H1 (cell line): Measurements from ENCODE around the gene PLN. TPM values are rescaled to one million over a fixed set of nuclear protein-coding genes. Genes with fewer than 3 reads are reported as not detected.

Experiments
- CTCF ChIA-PET: fragments of 300-600 bp; sonication (Branson Sonifier 250); formaldehyde crosslinking; loops from one replicate; lab custom pipeline; 2021; ENCODE audit not compliant: partially characterized antibody; lab: Charles Lee
- POLR2A ChIA-PET: fragments of 300-600 bp; sonication (Branson Sonifier 250); formaldehyde crosslinking; loops from one replicate; lab custom pipeline; 2021; ENCODE audit warnings: inconsistent platforms; ENCODE audit not compliant: partially characterized antibody; lab: Charles Lee
- DNase-seq, 2 experiments: peaks; one replicate each; pipeline versions ENCODE4 v3.0.0 to v3.0.0-alpha.2; 2010 to 2022; ENCODE audit warnings: low spot score in 2 of 2, low read depth in 1 of 2, mixed read lengths in 1 of 2
- FAIRE-seq: peaks from 2 replicates; lab custom pipeline; 2011; peaks lifted over from hg19 to GRCh38; lab: Jason Lieb, UNC
- H2AFZ ChIP-seq: 2 replicates; pipeline ENCODE4 v1.8.1; 2012; ENCODE audit warnings: low read length, inconsistent platforms
- H2AK5ac ChIP-seq: 2 replicates; pipeline ENCODE4 v1.6.1; 2013; ENCODE audit warnings: low read depth, low read length
- H2BK120ac ChIP-seq: replicated peaks from 2 replicates; pipeline ENCODE3; 2013; ENCODE audit warnings: low read depth, low read length, inconsistent platforms
- H2BK12ac ChIP-seq: 2 replicates; pipeline ENCODE4 v1.6.1; 2013; ENCODE audit warnings: low read depth, low read length
- H2BK15ac ChIP-seq: 2 replicates; pipeline ENCODE4 v1.6.1; 2013; ENCODE audit warnings: low read length
- H2BK20ac ChIP-seq: 2 replicates; pipeline ENCODE4 v1.6.1; 2013; ENCODE audit warnings: low read length
- H2BK5ac ChIP-seq: 2 replicates; pipeline ENCODE4 v1.6.1; 2013; ENCODE audit warnings: low read depth, low read length
- H3K14ac ChIP-seq: 2 replicates; pipeline ENCODE4 v1.6.1; 2013; ENCODE audit warnings: inconsistent platforms; ENCODE audit not compliant: insufficient read length
- H3K18ac ChIP-seq: 2 replicates; pipeline ENCODE4 v1.6.1; 2013; ENCODE audit warnings: low read length; ENCODE audit errors: extremely low read depth
- H3K23ac ChIP-seq: 2 replicates; pipeline ENCODE4 v1.6.1; 2013; ENCODE audit warnings: inconsistent platforms; ENCODE audit not compliant: insufficient read length
- H3K23me2 ChIP-seq: 2 replicates; pipeline ENCODE4 v1.6.1; 2013; ENCODE audit warnings: low read depth, low read length
- H3K27ac ChIP-seq: 2 replicates; pipeline ENCODE4 v1.6.1; 2011; ENCODE audit warnings: low read depth, low read length, inconsistent platforms
- H3K27me3 ChIP-seq, 4 experiments: replicated peaks in 1 of 4; 1 replicate in 1 of 4; 2 replicates in 3 of 4; pipeline versions ENCODE4 v1.6.1 to v1.8.1; 2011 to 2013; ENCODE audit warnings: low read length in 3 of 4, mild to moderate bottlenecking in 3 of 4, inconsistent platforms in 2 of 4, mixed read lengths in 2 of 4, moderate library complexity in 1 of 4; ENCODE audit not compliant: control insufficient read depth in 3 of 4, insufficient read depth in 3 of 4; ENCODE audit errors: extremely low read depth in 1 of 4
- H3K36me3 ChIP-seq, 4 experiments: 2 replicates each; pipeline versions ENCODE4 v1.6.1 to v1.8.1; 2011 to 2013; ENCODE audit warnings: mild to moderate bottlenecking in 4 of 4, low read length in 3 of 4, moderate library complexity in 2 of 4, control low read depth in 1 of 4, inconsistent platforms in 1 of 4; ENCODE audit not compliant: insufficient read depth in 4 of 4, control insufficient read depth in 2 of 4
- H3K4ac ChIP-seq: replicated peaks from 2 replicates; pipeline ENCODE3; 2013; ENCODE audit warnings: low read length, low read depth, mixed read lengths, inconsistent platforms; ENCODE audit not compliant: insufficient read length
- H3K4me1 ChIP-seq, 4 experiments: replicated peaks in 1 of 4; 1 replicate in 1 of 4; 2 replicates in 3 of 4; pipeline versions ENCODE4 v1.6.1 to v1.8.1; 2011 to 2013; ENCODE audit warnings: low read length in 3 of 4, inconsistent platforms in 2 of 4, mixed read lengths in 1 of 4; ENCODE audit not compliant: insufficient read depth in 4 of 4, control insufficient read depth in 3 of 4
- H3K4me2 ChIP-seq, 2 experiments: 2 replicates each; pipeline versions ENCODE4 v1.6.1 to v1.8.1; 2011 to 2013; ENCODE audit warnings: low read depth in 2 of 2, low read length in 2 of 2, control low read depth in 1 of 2, inconsistent platforms in 1 of 2, mild to moderate bottlenecking in 1 of 2; ENCODE audit not compliant: insufficient read depth in 1 of 2
- H3K4me3 ChIP-seq, 4 experiments: fragments of 200-600, 300-600 bp in 1 of 4; sonication (generic), shearing (Covaris generic), sonication (Bioruptor Twin) in 1 of 4; 2 replicates each; pipeline versions ENCODE4 v1.5.1 to v1.8.1; 2011 to 2016; ENCODE audit warnings: low read length in 4 of 4, low read depth in 3 of 4, control low read depth in 2 of 4, inconsistent platforms in 2 of 4, mild to moderate bottlenecking in 2 of 4, mixed read lengths in 1 of 4, moderate library complexity in 1 of 4; ENCODE audit not compliant: insufficient read depth in 2 of 4; ENCODE audit errors: extremely low read depth in 1 of 4
- H3K56ac ChIP-seq: replicated peaks from 2 replicates; pipeline ENCODE3; 2013; ENCODE audit warnings: low read depth, mild to moderate bottlenecking, mixed read lengths, low read length, inconsistent platforms; ENCODE audit not compliant: insufficient read length
- H3K79me1 ChIP-seq: 2 replicates; pipeline ENCODE4 v1.6.1; 2013; ENCODE audit warnings: low read depth, low read length, control low read depth
- H3K79me2 ChIP-seq, 2 experiments: 2 replicates each; pipeline versions ENCODE4 v1.6.1 to v1.8.1; 2012 to 2013; ENCODE audit warnings: low read length in 2 of 2, mild to moderate bottlenecking in 2 of 2, inconsistent platforms in 1 of 2; ENCODE audit not compliant: insufficient read depth in 2 of 2, control insufficient read depth in 1 of 2
- H3K9ac ChIP-seq, 4 experiments: replicated peaks in 1 of 4; 1 replicate in 1 of 4; 2 replicates in 3 of 4; pipeline versions ENCODE4 v1.6.1 to v1.8.1; 2011 to 2013; ENCODE audit warnings: low read depth in 3 of 4, low read length in 3 of 4, control low read depth in 2 of 4, mild to moderate bottlenecking in 2 of 4, moderate library complexity in 2 of 4, inconsistent platforms in 1 of 4; ENCODE audit errors: extremely low read depth in 1 of 4
- H3K9me3 ChIP-seq, 2 experiments: 2 replicates each; pipeline versions ENCODE4 v1.6.1 to v1.8.1; 2012 to 2013; ENCODE audit warnings: mild to moderate bottlenecking in 2 of 2, moderate library complexity in 2 of 2, control low read depth in 1 of 2, inconsistent platforms in 1 of 2, low read depth in 1 of 2, low read length in 1 of 2, mixed read lengths in 1 of 2; ENCODE audit not compliant: insufficient read depth in 2 of 2
- H4K20me1 ChIP-seq, 2 experiments: replicated peaks in 1 of 2; 2 replicates each; pipeline versions ENCODE3 to v1.8.1; 2011 to 2013; ENCODE audit warnings: inconsistent platforms in 2 of 2, low read length in 2 of 2, mild to moderate bottlenecking in 1 of 2; ENCODE audit not compliant: insufficient read depth in 2 of 2, control insufficient read depth in 1 of 2
- H4K5ac ChIP-seq: 2 replicates; pipeline ENCODE4 v1.6.1; 2013; ENCODE audit warnings: low read length, low read depth, mixed read lengths, inconsistent platforms; ENCODE audit not compliant: insufficient read length
- H4K8ac ChIP-seq: 2 replicates; pipeline ENCODE4 v1.8.0; 2013; ENCODE audit warnings: mild to moderate bottlenecking, moderate library complexity, low read length, inconsistent platforms; ENCODE audit not compliant: insufficient read depth; ENCODE audit errors: extremely low read depth
- H4K91ac ChIP-seq: replicated peaks from 2 replicates; pipeline ENCODE3; 2013; ENCODE audit warnings: low read length, mixed read lengths, inconsistent platforms; ENCODE audit not compliant: insufficient read length
- CEBPB ChIP-seq: IDR thresholded peaks from 2 replicates; pipeline ENCODE4 v1.6.1; 2012; ENCODE audit warnings: low read depth, low read length
- RBBP5 ChIP-seq: IDR thresholded peaks from 2 replicates; pipeline ENCODE4 v1.7.1; 2012; ENCODE audit warnings: low read depth, mild to moderate bottlenecking, inconsistent platforms, low read length, moderate library complexity, borderline replicate concordance
- TEAD4 ChIP-seq: IDR thresholded peaks from 2 replicates; pipeline ENCODE4 v1.6.1; 2012; ENCODE audit warnings: low read depth, low read length, inconsistent platforms, mixed read lengths
- WGBS, 2 experiments: shearing (Covaris generic) in 1 of 2; methylation state at CpG; one replicate each; pipeline versions ENCODE4 v1.1.6 to v1.1.7; 2013 to 2015; ENCODE audit warnings: low lambda C conversion rate in 2 of 2, mixed read lengths in 2 of 2, inconsistent platforms in 1 of 2, low coverage in 1 of 2, missing lambda C conversion rate in 1 of 2; ENCODE audit not compliant: insufficient replicate concordance in 2 of 2, insufficient coverage in 1 of 2, insufficient read length in 1 of 2; ENCODE audit errors: extremely low coverage in 1 of 2, missing lambda C conversion rate in 1 of 2; 5-methylcytosine and 5-hydroxymethylcytosine counted together
- polyA plus RNA-seq, 7 experiments: library from polyadenylated mRNA; depleted of rRNA in 3 of 7; stranded (reverse) in 5 of 7; unstranded in 2 of 7; fragments of >200 nt in 5 of 7; fragments of 200-250 nt in 2 of 7; gene quantifications; 1 replicate in 5 of 7; 2 replicates in 1 of 7; 4 replicates in 1 of 7; pipeline versions ENCODE4 v1.2.1 to v1.2.3, GENCODE V29; 2011 to 2013; ENCODE audit warnings: missing spikeins in 2 of 7, mixed read lengths in 2 of 7
- total RNA-seq: library from RNA; stranded (reverse); fragmentation: NEBNext Ultra II Directional; extraction: Animal tissue kit (Norgen Biotek cat#: 25700); gene quantifications from 2 replicates; pipeline ENCODE4 v1.2.1, GENCODE V29; 2021

Gene PLN
- total and polyA plus RNA-seq, 2 of the 8 experiments (the other 6 are each of a cell fraction or from before 2014, with no cell fraction given), result not detected

GRCh38 chr6:118501765-118502164 lies 46.3 kb upstream of the PLN start:
- POLR2A ChIA-PET, result no interaction called here
- DNase-seq (no peak), FAIRE-seq (no peak)
- Histone ChIP-seq H3K14ac (no peak overlapping the region), H3K9me3 (peaks cover 4 to 5% of the 10 kb centered on the region in 2 experiments; a peak in 2 of 4 replicates), H2BK12ac (no peak overlapping the region), H2BK5ac (no peak overlapping the region), H3K79me1 (peaks cover 2% of the 10 kb centered on the region), H4K20me1 (no peaks in the 10 kb centered on the region), H2BK120ac (no peak overlapping the region), H3K56ac (no peak overlapping the region), H2BK15ac (no peak overlapping the region), H3K27ac (no peak overlapping the region), H2AK5ac (no peak overlapping the region), H4K91ac (no peak overlapping the region), H2AFZ (no peak overlapping the region), H4K5ac (no peak overlapping the region), H3K36me3 (no peaks in the 10 kb centered on the region), H3K4me1 (no peaks in the 10 kb centered on the region), H3K23me2 (no peaks in the 10 kb centered on the region), H3K27me3 (no peaks in the 10 kb centered on the region), H3K79me2 (no peaks in the 10 kb centered on the region), H3K23ac (no peak overlapping the region), H2BK20ac (no peak overlapping the region), H3K4ac (no peak overlapping the region), H3K4me3 (no peak overlapping the region), H3K4me2 (no peak overlapping the region), H3K18ac (no peak overlapping the region), H4K8ac (no peak overlapping the region), H3K9ac (no peak overlapping the region)
- CTCF ChIA-PET, result interaction anchor here (2.6 kb wide), 1 partner anchor 218 kb away, joined by 13 read pairs; no protein-coding TSS in a partner anchor
- 83% methylated on average over 1 of the region's 1 CpG; no CpG with 5 or more reads in 1 of the 2 experiments for WGBS, 2 experiments
- no peak for TF ChIP-seq CEBPB
- TF ChIP-seq RBBP5, result no peak
- TF ChIP-seq TEAD4, result no peak
